AG10803 (cell line): Measurements from ENCODE around the gene PRKN.

Experiments used
- DNase-seq: peaks from one replicate; pipeline ENCODE4 v3.0.0; 2010; ENCODE audit warnings: low read depth
- H3K4me3 ChIP-seq: 2 replicates; pipeline ENCODE4 v1.5.1; 2011; ENCODE audit warnings: mild to moderate bottlenecking, low read length, control low read depth
- CTCF ChIP-seq: conservative IDR thresholded peaks from 2 replicates; pipeline ENCODE4 v1.5.1; 2011; ENCODE audit warnings: mild to moderate bottlenecking, low read length, control low read depth, inconsistent platforms

PRKN gene

GRCh38 chr6:162371121-162371520 is 356.4 kb downstream of the PRKN start:
- DNase-seq, result no peak
- no peak overlapping the region for H3K4me3 ChIP-seq
- no peak for TF ChIP-seq CTCF

- no peak for DNase-seq
- no peak overlapping the region for H3K4me3 ChIP-seq
- no peak for TF ChIP-seq CTCF
Measured at GRCh38 chr6:162369091-162369490, 358.5 kb downstream of the PRKN start.

GRCh38 chr6:162364488-162364887 is 363.1 kb downstream of the PRKN start:
- no peak overlapping the region for H3K4me3 ChIP-seq
- no peak for DNase-seq
- TF ChIP-seq CTCF, result no peak

- no peak overlapping the region for H3K4me3 ChIP-seq
- DNase-seq, result no peak
- TF ChIP-seq CTCF, result no peak
Measured at GRCh38 chr6:162363757-162364156, 363.8 kb downstream of the PRKN start.

DNA sequence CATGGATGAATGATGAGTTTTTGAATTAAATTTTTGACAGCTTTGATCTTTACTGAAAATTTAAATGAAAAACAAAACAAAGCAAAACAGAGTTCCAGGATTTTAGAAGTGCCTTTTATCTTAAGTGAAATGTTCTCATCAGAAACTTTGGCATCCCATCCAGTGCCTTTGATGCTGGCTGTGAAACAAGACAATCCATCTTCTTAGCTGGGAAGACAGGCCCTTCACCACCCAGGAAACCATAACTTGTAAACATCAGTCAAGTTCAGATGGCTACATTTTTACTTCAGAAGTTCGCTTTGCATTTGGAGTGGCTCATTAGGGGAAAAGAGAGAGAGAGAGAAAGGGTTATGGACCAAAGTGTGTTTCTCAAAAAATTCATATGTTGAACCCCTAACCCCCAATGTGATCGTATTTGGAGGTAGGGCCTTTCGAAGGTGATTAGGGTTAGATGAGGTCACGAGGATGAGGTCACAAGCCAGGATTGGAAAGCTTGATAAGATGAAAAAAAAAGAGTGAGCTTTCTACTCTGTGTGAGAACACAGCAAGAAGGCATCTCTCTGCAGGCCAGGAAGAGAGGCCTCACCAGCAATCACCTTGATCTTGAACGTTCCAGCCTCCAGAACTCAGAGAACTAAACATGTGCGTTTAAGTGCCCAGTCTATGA is 366.5 kb downstream of the PRKN start:
- no peak for TF ChIP-seq CTCF
- DNase-seq, result no peak
- H3K4me3 ChIP-seq, result no peak overlapping the region

DNA sequence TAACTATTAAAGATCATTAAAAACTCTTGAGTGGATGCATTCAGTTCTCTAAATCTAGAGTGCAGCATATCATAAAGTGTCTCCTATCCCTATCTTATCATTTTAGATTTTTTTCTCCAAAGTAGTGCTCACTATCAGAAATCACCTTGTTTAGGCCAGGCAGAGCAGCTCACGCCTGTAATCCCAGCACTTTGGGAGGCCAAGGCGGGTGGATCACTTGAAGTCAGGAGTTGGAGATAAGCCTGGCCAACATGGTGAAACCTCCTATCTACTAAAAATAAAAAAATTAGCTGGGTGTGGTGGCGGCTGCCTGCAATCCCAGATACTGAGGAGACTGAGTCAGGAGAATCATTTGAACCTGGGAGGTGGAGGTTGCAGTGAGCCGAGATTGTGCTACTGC is 368.9 kb downstream of the PRKN start:
- no peak for DNase-seq
- no peak for TF ChIP-seq CTCF
- H3K4me3 ChIP-seq, result no peak overlapping the region

GRCh38 chr6:162345051-162345511 is 382.5 kb downstream of the PRKN start:
- DNase-seq, result peak; percentile 27
- no peak overlapping the region for H3K4me3 ChIP-seq
- no peak for TF ChIP-seq CTCF
